HG02571 (cell line): Measurements from ENCODE around the gene BANP.
"Not testable (repeated sequence)": the region's sequence is repeated elsewhere in the genome, so short reads cannot be mapped to it uniquely, and the experiment has no call there.

ENCODE experiments used
- ATAC-seq: cut with Tn5 transposase; IDR thresholded peaks from one replicate; pipeline ENCODE4 v1.9.1; 2021; ENCODE audit warnings: mild to moderate bottlenecking, moderate library complexity; ENCODE audit not compliant: unreplicated experiment

The BANP gene

GRCh38 chr16:88118376-88118775 lies 167.1 kb downstream of the BANP start:
- no peak for ATAC-seq

GRCh38 chr16:88118852-88119741 lies 167.9 kb downstream of the BANP start:
- not testable (repeated sequence) for ATAC-seq

GRCh38 chr16:88119881-88120751 lies 168.9 kb downstream of the BANP start:
- not testable (repeated sequence) for ATAC-seq

- no peak for ATAC-seq
Observed at GRCh38 chr16:88120812-88121211, 169.6 kb downstream of the BANP start.

- ATAC-seq = not testable (repeated sequence)
Observed at GRCh38 chr16:88121391-88121790, 170.2 kb downstream of the BANP start.

- ATAC-seq = no peak
Observed at GRCh38 chr16:88121886-88122580, 170.8 kb downstream of the BANP start.
